Endodermal cell (in vitro differentiated cells): ENCODE measurements around the gene RNF43. TPM values are rescaled to one million over a fixed set of nuclear protein-coding genes. Genes with fewer than 3 reads are reported as not detected.

Experiments
- DNase-seq: peaks from one replicate; pipeline ENCODE4 v3.0.0-alpha.2; 2017
- H3K27ac ChIP-seq: 2 replicates; pipeline ENCODE4 v1.5.1; 2013; ENCODE audit warnings: mild to moderate bottlenecking, low read depth, low read length, moderate library complexity
- H3K27me3 ChIP-seq: 2 replicates; pipeline ENCODE4 v1.6.1; 2013; ENCODE audit warnings: mild to moderate bottlenecking, low read length, moderate library complexity; ENCODE audit not compliant: insufficient read depth, control insufficient read depth, poor library complexity, severe bottlenecking
- H3K36me3 ChIP-seq: 2 replicates; pipeline ENCODE4 v1.7.0; 2013; ENCODE audit warnings: mild to moderate bottlenecking, low read length, moderate library complexity; ENCODE audit not compliant: control insufficient read depth, insufficient read depth
- H3K4me1 ChIP-seq: one replicate; pipeline ENCODE4 v1.7.0; 2013; ENCODE audit warnings: low read length; ENCODE audit not compliant: control insufficient read depth, insufficient read depth
- H3K4me3 ChIP-seq: 2 replicates; pipeline ENCODE4 v1.5.1; 2013; ENCODE audit warnings: mild to moderate bottlenecking, low read length, moderate library complexity
- H3K9ac ChIP-seq: 2 replicates; pipeline ENCODE4 v1.6.1; 2013; ENCODE audit warnings: mild to moderate bottlenecking, low read length, moderate library complexity; ENCODE audit not compliant: poor library complexity, severe bottlenecking; ENCODE audit errors: extremely low read depth
- H3K9me3 ChIP-seq: 2 replicates; pipeline ENCODE4 v1.6.1; 2013; ENCODE audit warnings: mild to moderate bottlenecking, low read length, moderate library complexity; ENCODE audit not compliant: control insufficient read depth
- H3K27ac Mint-ChIP-seq: 2 replicates; pipeline ENCODE4 v1.8.0; 2020; ENCODE audit warnings: mixed read lengths
- H3K27me3 Mint-ChIP-seq: 2 replicates; pipeline ENCODE4 v1.8.0; 2021; ENCODE audit warnings: mild to moderate bottlenecking, mixed read lengths; ENCODE audit not compliant: insufficient read depth
- H3K36me3 Mint-ChIP-seq: 2 replicates; pipeline ENCODE4 v1.8.0; 2020; ENCODE audit warnings: low read depth, mixed read lengths
- H3K4me1 Mint-ChIP-seq: 2 replicates; pipeline ENCODE4 v1.8.0; 2020; ENCODE audit warnings: mixed read lengths
- H3K4me3 Mint-ChIP-seq: 2 replicates; pipeline ENCODE4 v1.8.0; 2020; ENCODE audit warnings: mild to moderate bottlenecking, moderate library complexity, mixed read lengths
- H3K9me3 Mint-ChIP-seq: 2 replicates; pipeline ENCODE4 v1.8.0; 2020; ENCODE audit warnings: mild to moderate bottlenecking, mixed read lengths
- CTCF ChIP-seq: fragments of 200-600 bp; sonication (generic); conservative IDR thresholded peaks from 2 replicates; pipeline ENCODE4 v1.5.0; 2021; ENCODE audit warnings: antibody characterized with exemption, mild to moderate bottlenecking
- WGBS, 2 experiments: methylation state at CpG; one replicate each; pipeline versions ENCODE4 v1.1.5 to v1.1.7; 2013; ENCODE audit warnings: missing lambda C conversion rate in 2 of 2, mixed read lengths in 1 of 2; ENCODE audit not compliant: insufficient coverage in 1 of 2, insufficient read length in 1 of 2; 5-methylcytosine and 5-hydroxymethylcytosine counted together
- total RNA-seq, 2 donors: library from RNA; stranded (reverse); fragmentation: NEBNext Ultra II Directional in 1 of 2; extraction: Animal tissue kit (Norgen Biotek cat#: 25700) in 1 of 2; gene quantifications; 2 replicates in 1 of 2; 3 replicates in 1 of 2; pipeline ENCODE4 v1.2.1, GENCODE V29; 2021

Gene RNF43
- total RNA-seq, 2 donors from 2014 or later: 3.2 to 4.1 TPM

DNA sequence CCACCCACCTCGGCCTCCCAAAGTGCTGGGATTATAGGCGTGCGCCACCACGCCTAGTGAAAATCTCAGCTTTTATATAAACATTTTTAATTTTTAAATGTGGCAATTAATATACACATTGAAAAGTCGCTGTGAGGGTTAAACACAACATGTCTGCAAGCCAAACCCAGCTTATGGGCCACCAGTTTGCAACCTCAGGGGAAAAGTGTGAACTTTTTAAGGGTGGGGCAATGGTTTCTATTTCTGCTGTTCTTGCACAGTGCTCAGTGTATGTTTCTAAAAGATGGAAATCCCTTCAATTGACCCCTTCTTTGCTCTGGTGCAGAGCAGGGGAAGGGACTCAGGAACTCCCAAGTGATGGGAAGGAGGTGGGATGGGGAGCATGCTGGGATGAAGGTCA, 47.0 kb downstream of the RNF43 start:
- Mint-ChIP-seq H3K27ac (no peak overlapping the region), H3K4me3 (no peak overlapping the region), H3K27me3 (no peaks in the 10 kb centered on the region), H3K36me3 (no peaks in the 10 kb centered on the region), H3K9me3 (no peaks in the 10 kb centered on the region), H3K4me1 (no peaks in the 10 kb centered on the region)
- H3K9me3 ChIP-seq: no peaks in the 10 kb centered on the region
- H3K9ac ChIP-seq: no peak overlapping the region
- H3K36me3 ChIP-seq: no peaks in the 10 kb centered on the region
- no peak overlapping the region for H3K27ac ChIP-seq
- no peaks in the 10 kb centered on the region for H3K27me3 ChIP-seq
- DNase-seq: peak; percentile 10
- H3K4me1 ChIP-seq: no peaks in the 10 kb centered on the region
- no peak overlapping the region for H3K4me3 ChIP-seq
- TF ChIP-seq CTCF: no peak
- whole genome bisulfite sequencing, 2 experiments: 93% methylated on average over 3 of the region's 5 CpGs; no CpG with 5 or more reads in 1 of the 2 experiments

DNA sequence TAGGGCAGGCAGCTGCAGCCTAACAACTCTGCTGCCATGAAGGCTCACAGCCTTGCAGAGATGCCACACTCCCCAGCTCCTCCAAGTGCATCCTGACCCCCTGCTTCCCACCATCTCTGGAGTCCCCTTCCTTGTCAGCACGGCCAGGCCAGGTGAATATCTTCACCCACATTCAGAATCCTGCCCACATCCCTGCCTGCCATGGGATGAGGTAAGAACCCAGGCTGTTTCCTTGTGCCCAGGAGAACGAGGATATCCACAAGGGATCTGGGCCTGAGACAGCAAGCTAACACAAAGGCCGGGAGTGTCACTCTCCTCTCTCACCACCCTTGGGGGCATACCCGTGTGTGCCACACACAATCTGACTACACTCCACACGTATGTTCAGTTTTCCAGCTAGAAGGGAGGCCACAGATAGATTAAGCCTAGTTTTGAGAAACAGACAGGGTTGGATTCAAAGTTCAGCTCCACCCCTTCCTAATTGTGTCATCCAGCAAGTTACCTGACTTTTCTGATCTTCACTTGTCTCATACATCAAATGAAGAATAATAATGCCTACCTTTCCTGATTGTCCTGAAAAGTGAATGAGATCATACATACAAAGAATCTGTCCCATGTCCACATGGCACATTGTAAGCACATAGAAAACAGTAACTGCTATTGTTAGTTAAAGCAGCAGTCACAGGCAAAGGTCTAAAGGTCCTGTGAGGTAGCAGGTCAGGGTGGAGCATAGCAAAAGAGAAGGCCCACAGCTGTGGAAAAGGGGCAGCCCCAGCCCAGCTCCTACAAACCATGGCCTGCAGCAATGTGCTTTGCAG, 47.9 kb downstream of the RNF43 start:
- DNase-seq: peak; percentile 41
- 81 to 95% methylated on average over 4 to 5 of the region's 5 CpGs for whole genome bisulfite sequencing, 2 experiments
- Mint-ChIP-seq H3K36me3 (no peaks in the 10 kb centered on the region), H3K4me1 (peaks cover 6% of the 10 kb centered on the region), H3K27ac (no peak overlapping the region), H3K9me3 (no peaks in the 10 kb centered on the region), H3K27me3 (no peaks in the 10 kb centered on the region), H3K4me3 (no peak overlapping the region)
- Histone ChIP-seq H3K36me3 (no peaks in the 10 kb centered on the region), H3K9me3 (no peaks in the 10 kb centered on the region), H3K4me3 (no peak overlapping the region), H3K27ac (no peak overlapping the region), H3K9ac (no peak overlapping the region), H3K27me3 (no peaks in the 10 kb centered on the region), H3K4me1 (peaks cover 6% of the 10 kb centered on the region)
- no peak for TF ChIP-seq CTCF

- H3K9me3 ChIP-seq: no peaks in the 10 kb centered on the region
- DNase-seq: no peak
- H3K27me3 Mint-ChIP-seq: no peaks in the 10 kb centered on the region
- no peaks in the 10 kb centered on the region for H3K36me3 ChIP-seq
- H3K36me3 Mint-ChIP-seq: no peaks in the 10 kb centered on the region
- TF ChIP-seq CTCF: no peak
- H3K4me3 Mint-ChIP-seq: no peak overlapping the region
- peaks cover 10% of the 10 kb centered on the region for H3K4me1 ChIP-seq
- no peak overlapping the region for H3K27ac ChIP-seq
- no peak overlapping the region for H3K9ac ChIP-seq
- peaks cover 10% of the 10 kb centered on the region for H3K4me1 Mint-ChIP-seq
- WGBS, 2 experiments: 93% methylated on average over 2 of the region's 3 CpGs; no CpG with 5 or more reads in 1 of the 2 experiments
- no peak overlapping the region for H3K27ac Mint-ChIP-seq
- no peaks in the 10 kb centered on the region for H3K27me3 ChIP-seq
- no peaks in the 10 kb centered on the region for H3K9me3 Mint-ChIP-seq
- no peak overlapping the region for H3K4me3 ChIP-seq
Measured at GRCh38 chr17:58368860-58369213, 48.5 kb downstream of the RNF43 start.

Other genes with a start within 250 kb of the RNF43 start
- gene EPX, start 224.8 kb downstream of the RNF43 start, total RNA-seq: not detected
- gene MKS1, start 198.3 kb downstream of the RNF43 start, total RNA-seq: 10 to 100 TPM; 31.8 to 32.2 TPM
- gene LPO, start 178.9 kb downstream of the RNF43 start, total RNA-seq: not detected
- not detected for gene MPO, start 136.6 kb downstream of the RNF43 start, total RNA-seq
- 10 to 100 TPM; 31.3 to 36.8 TPM for gene TSPOAP1, start 88.7 kb downstream of the RNF43 start, total RNA-seq
- gene SUPT4H1, start 65.3 kb downstream of the RNF43 start, total RNA-seq: 10 to 100 TPM; 97.2 to 98.8 TPM
- gene HSF5, start 70.9 kb upstream of the RNF43 start, total RNA-seq: under 1 TPM; 0.09 to 0.22 TPM
- 10 to 100 TPM; 39.4 to 52.9 TPM for gene MTMR4, start 97.1 kb upstream of the RNF43 start, total RNA-seq